GM21717 (cell line): ENCODE results near the gene BRSK2.
"Not testable (repeated sequence)": the region's sequence is repeated elsewhere in the genome, so short reads cannot be mapped to it uniquely, and the experiment has no call there.

ENCODE experiments used
- ATAC-seq: cut with Tn5 transposase; IDR thresholded peaks from one replicate; pipeline ENCODE4 v1.9.1; 2021; ENCODE audit warnings: mild to moderate bottlenecking, moderate library complexity; ENCODE audit not compliant: unreplicated experiment

BRSK2 gene

GRCh38 chr11:1389932-1390568, at the start of gene BRSK2:
TSS of gene BRSK2 (plus strand) at chr11:1389934. CDS start at chr11:1390285, 351 bp downstream.
- ATAC-seq = no peak

GRCh38 chr11:1340111-1340510, 49.6 kb upstream of the BRSK2 start:
- ATAC-seq = no peak

GRCh38 chr11:1341226-1341625, 48.5 kb upstream of the BRSK2 start:
- ATAC-seq = not testable (repeated sequence)

DNA sequence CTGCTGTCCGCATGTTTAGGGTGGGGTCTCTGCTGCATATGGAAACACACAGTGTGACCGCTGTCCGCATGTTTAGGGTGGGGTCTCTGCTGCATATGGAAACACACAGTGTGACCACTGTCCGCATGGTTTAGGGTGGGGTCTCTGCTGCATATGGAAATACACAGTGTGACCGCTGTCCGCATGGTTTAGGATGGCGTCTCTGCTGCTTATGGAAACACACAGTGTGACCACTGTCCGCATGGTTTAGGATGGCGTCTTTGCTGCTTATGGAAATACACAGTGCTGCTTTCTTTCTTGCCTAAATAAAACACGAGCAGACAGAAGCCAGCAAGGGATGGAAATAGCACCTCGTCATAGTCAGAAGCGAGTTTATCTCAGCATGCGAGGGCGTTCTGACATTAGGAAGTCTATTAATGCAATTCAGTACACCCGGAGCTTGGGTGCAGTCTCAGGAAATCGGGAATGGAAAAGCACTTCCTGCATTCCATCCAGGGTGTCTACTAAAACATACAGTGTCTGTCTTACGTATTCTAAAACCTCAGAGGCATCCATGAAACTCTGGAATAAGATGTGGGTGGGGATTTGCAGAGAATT, 47.7 kb upstream of the BRSK2 start:
- ATAC-seq = no peak

- no peak for ATAC-seq
Observed at GRCh38 chr11:1342946-1343345, 46.8 kb upstream of the BRSK2 start.

DNA sequence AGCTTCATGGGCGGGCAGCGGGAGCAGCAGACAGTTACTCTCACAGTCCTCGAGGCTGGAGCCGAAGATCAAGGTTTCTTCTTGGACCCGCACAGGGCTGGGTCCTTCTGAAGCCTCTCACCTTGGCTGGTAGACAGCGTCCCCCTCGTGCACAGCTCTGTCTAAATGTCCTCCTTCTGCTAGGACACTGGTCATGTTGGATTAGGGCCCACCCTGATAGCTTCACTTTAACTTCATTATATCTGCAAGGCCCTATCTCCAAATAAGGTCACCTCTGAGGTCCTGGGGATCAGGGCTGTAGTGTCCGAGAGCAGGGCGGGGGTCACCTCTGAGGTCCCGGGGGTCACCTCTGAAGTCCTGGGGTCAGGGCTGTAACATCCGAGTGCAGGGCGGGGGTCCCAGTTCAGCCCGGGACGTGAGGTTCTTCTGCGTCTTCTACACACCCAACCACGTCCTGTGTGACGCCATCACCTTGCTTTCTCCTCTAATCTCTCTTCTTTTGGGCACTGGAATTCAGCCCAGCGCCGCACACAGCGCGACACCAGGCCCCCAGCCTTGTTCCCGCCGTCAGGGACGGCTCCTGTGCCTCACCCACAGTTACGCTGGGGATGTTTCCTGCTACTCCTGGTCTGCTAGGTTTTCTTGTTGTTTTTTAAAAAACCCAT, 46.2 kb upstream of the BRSK2 start:
- ATAC-seq = no peak

DNA sequence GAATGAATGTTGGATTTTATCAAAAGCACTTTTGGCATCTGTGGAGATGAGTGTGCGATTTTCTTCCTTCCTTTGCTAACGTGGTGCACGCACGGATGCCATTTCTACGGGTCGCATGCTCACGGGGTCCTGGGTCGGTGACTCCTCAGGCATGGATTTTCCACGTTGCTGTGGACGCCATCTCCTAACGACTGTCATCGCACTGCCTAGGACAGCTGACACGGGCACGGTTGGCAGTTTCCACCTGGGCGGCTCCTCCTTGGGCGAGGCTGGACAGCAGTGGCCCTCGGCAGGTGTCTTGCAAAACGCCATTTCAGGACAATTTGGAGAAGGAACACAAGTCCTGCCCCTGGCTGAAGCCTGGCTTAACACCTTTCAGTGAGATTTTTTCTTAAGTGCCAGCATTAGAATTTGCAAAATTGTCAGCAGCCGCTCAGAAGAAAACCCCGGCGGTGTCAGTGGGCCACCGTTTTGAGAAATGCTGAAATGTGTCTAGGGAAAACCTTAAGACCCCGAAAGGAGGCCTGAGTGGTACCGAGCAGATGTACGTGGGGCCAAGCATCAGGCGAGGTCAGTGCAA, 45.6 kb upstream of the BRSK2 start:
- ATAC-seq = no peak

GRCh38 chr11:1345737-1346513, 43.8 kb upstream of the BRSK2 start:
- no peak for ATAC-seq

GRCh38 chr11:1346669-1347390, 42.9 kb upstream of the BRSK2 start:
- ATAC-seq = no peak

- not testable (repeated sequence) for ATAC-seq
Observed at GRCh38 chr11:1347411-1347999, 42.2 kb upstream of the BRSK2 start.

GRCh38 chr11:1348146-1348795, 41.5 kb upstream of the BRSK2 start:
- ATAC-seq = no peak

GRCh38 chr11:1348796-1349326, 40.9 kb upstream of the BRSK2 start:
- ATAC-seq = no peak

DNA sequence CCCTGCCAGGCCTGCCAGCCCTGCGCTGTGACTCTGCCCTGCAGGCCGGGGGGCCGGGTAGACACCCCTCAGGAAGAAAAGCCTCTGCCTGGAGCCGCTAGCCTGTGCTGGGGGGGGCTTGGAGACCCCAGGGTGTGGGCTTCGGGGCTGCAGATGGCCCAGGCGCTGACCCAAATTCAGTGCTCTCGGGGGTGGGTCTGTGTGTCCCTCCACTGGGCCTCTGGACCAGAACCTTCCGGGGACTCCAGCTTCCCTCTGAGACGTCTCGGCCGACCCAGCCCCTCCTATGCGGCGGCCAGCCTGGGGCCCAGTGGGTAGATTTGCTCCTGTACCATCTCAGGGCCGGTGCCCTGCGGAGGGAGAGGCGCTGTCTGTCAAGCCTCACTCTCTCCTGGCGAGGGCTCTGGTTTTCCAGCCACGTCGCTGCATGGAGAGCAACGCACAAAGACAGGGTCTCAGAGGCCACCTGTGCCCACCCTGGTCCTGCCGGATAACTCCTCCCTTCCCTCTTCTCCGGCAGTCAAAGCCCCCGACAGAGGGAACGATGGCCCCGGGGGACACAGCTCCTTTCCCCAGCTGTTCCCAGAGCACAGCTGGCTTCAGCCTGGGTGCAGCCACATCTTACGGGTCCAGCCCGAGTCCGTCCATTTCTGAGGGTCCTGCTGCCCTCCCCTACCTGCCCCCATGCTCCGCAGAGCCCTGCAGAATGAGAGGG, 40.2 kb upstream of the BRSK2 start:
- no peak for ATAC-seq

DNA sequence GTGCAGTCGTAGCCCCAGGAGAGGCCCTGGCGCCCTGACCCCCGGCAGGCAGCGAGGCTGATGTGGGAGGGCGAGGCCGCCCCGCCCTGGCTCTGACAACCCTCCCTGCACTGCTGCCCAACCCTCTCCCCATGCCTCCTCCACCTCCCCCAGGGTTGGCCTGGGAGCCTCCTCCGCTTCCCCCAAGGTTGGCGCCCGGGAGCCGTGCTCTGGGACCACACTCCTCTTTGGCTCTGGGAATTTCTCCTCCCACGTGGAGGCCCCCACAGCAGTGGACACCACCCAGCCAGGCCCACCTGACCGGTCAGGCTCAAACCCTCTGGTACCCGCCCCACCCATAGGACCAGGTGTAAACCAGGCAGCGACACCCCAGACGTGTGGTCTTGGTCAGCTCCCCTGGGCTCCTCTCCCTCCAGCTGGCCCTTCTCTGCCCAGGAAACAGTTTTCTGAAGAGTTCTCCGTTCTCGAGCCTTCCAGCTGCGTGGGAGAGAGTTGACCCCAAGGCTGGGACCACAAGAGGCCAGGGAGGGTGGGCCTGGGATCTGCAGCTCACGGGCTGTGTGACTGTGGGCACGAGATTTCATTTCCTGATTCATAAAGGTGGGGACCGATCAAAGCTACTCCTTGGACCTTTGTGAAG, 39.5 kb upstream of the BRSK2 start:
- no peak for ATAC-seq

GRCh38 chr11:1351278-1351937, 38.3 kb upstream of the BRSK2 start:
- no peak for ATAC-seq

DNA sequence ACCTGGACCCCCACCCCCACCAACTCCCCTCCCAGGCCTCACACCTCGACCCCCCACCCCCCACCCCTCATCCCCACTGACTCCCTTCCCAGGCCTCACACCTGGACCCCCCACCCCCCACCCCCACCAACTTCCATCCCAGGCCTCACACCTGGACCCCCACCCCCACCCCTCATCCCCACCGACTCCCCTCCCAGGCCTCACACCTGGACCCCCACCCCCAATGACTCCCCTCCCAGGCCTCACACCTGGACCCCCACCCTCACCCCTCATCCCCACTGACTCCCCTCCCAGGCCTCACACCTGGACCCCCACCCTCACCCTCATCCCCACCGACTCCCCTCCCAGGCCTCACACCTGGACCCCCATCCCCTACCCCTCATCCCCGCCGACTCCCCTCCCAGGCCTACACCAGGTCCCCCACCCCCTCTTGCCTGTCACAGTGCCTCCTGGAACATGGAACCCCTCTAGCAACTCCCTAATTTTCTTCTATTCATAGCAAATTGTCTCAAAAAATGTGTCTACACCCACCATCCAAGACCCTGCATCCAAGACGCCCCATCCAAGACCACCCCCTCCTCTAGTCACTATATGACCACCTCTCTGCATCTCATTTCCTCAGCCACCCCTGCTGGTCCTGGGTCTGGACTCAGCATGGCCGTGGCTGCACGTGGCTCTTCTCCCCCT, 36.9 kb upstream of the BRSK2 start:
- no peak for ATAC-seq
